GM13976 (cell line): ENCODE data around the gene XPA.

Experiments used
- DNase-seq: peaks from one replicate; pipeline ENCODE4 v3.0.0; 2012; ENCODE audit warnings: low spot score
- CTCF ChIP-seq: IDR thresholded peaks from 2 replicates; pipeline ENCODE4 v1.5.1; 2012; ENCODE audit warnings: borderline replicate concordance, mild to moderate bottlenecking; ENCODE audit not compliant: insufficient read depth; ENCODE audit errors: extremely low read depth, missing control alignments, control extremely low read depth
- in situ Hi-C: fragments of 300-500 bp; cut with MboI; formaldehyde crosslinking; loops from one replicate; pipeline ENCODE4 v1.12.0; 2022; ENCODE audit warnings: low sequenced_read_pairs, mixed read lengths, inconsistent platforms; ENCODE audit not compliant: unreplicated experiment

XPA gene

GRCh38 chr9:97673922-97674321, 23.2 kb downstream of the XPA start:
- in situ Hi-C loops = no loop called here
- no peak for DNase-seq
- no peak for TF ChIP-seq CTCF

- in situ Hi-C loops = no loop called here
These were observed 24.7 kb downstream of the XPA start for GRCh38 chr9:97672403-97672802.

GRCh38 chr9:97670586-97670985, 26.6 kb downstream of the XPA start:
- in situ Hi-C loops = no loop called here
- no peak for DNase-seq
- TF ChIP-seq CTCF = no peak

More at GRCh38 chr9:97672403-97672802, 24.7 kb downstream of the XPA start:
- no peak for TF ChIP-seq CTCF
- no peak for DNase-seq

- no peak for TF ChIP-seq CTCF
- in situ Hi-C loops = no loop called here
- DNase-seq = no peak
These were observed 28.7 kb downstream of the XPA start for GRCh38 chr9:97668485-97668884.

GRCh38 chr9:97666907-97667686, 30.0 kb downstream of the XPA start:
- TF ChIP-seq CTCF = no peak
- DNase-seq = no peak
- in situ Hi-C loops = no loop called here

- DNase-seq = no peak
- no peak for TF ChIP-seq CTCF
- in situ Hi-C loops = no loop called here
These were observed 31.4 kb downstream of the XPA start for GRCh38 chr9:97665742-97666141.

GRCh38 chr9:97660847-97661246, 36.3 kb downstream of the XPA start:
- TF ChIP-seq CTCF = no peak
- in situ Hi-C loops = no loop called here
- no peak for DNase-seq
